ENCODE results near the gene TACC2.
"Not testable (repeated sequence)": the region's sequence is repeated elsewhere in the genome, so short reads cannot be mapped to it uniquely, and the experiment has no call there.

Gene TACC2

DNA sequence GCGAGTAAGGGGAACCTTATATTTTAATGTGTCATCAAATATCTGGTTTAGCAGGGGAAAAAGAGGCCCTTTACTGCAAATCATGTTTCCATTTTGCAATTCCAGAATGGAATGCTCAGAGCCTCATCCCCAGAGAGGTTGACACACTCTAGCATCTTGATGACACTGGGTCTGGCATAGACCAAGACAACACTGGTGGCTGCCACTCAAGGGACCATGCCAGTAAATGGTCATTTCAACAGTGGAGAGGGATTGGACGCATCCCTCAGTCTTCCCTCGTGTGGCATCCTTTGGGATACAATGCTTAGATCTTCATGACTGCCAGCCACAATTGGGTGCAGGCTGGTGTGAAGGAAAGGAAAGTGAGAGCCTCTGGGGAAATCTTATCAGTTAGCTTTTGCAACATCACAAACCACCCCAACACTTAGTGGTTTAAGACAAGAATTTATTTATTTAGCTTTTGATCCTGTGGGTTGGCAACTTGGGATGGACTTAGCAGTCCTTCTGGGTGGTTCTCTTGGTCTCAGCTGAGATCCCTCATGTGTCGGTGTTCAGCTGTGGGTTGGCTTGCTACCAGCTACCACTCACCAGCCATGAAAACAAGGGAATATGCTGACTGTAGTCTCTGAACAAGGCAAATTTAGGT, 21.6 kb downstream of the TACC2 start:
- H3K27ac ChIP-seq = no peak overlapping the region
- no peak for TF ChIP-seq ZFX (IDR thresholded peaks at IDR 0.05)
- TF ChIP-seq, protein P1, sequence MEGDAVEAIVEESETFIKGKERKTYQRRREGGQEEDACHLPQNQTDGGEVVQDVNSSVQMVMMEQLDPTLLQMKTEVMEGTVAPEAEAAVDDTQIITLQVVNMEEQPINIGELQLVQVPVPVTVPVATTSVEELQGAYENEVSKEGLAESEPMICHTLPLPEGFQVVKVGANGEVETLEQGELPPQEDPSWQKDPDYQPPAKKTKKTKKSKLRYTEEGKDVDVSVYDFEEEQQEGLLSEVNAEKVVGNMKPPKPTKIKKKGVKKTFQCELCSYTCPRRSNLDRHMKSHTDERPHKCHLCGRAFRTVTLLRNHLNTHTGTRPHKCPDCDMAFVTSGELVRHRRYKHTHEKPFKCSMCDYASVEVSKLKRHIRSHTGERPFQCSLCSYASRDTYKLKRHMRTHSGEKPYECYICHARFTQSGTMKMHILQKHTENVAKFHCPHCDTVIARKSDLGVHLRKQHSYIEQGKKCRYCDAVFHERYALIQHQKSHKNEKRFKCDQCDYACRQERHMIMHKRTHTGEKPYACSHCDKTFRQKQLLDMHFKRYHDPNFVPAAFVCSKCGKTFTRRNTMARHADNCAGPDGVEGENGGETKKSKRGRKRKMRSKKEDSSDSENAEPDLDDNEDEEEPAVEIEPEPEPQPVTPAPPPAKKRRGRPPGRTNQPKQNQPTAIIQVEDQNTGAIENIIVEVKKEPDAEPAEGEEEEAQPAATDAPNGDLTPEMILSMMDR (conservative IDR thresholded peaks at IDR 0.05) = no peak

DNA sequence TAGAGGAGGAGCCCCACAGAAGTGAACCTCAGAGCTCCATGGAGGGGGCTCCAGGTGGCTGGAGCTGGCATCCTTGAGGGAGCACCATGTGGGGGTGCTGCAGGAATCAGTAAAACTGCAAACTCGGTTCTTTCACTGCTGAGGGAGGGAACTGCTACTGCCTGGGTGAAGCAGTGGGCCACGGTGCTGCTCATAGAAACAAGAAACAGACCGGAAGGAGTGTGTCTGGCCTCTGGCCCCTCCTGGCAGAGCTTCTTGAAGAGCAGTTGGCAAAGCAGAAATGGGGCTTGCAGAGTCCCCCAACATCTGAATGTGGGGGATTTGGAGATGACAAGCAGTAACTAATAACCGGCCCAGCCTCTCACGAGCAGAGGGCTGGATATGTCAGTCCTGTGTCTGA, 23.8 kb downstream of the TACC2 start:
- no peak overlapping the region for H3K27ac ChIP-seq
- TF ChIP-seq, protein P1 (conservative IDR thresholded peaks at IDR 0.05) = no peak
- TF ChIP-seq ZFX (IDR thresholded peaks at IDR 0.05) = no peak

DNA sequence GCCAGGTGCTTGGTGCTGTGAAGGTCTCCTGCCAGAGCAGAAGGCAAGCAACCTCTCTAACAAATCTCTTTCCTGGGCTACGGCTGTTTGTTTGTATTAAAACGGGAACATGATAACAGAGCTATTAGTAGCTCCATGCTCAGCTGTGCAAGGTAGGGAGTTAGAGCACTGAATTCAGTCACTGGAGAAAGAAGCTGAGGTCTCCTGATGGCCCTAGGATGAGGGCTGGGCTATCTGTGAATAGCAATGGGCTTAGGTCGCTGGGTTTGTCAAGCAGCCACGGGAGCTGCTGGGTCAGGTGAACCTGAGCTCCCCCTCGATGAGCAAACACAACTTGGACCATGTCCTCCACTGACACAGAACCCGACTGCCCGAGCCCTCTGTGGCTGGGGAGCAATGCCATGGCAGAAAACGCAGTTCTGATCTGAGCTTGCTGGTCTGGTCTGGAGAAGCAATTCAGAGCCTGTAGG, 24.4 kb downstream of the TACC2 start:
- TF ChIP-seq, protein P1 (conservative IDR thresholded peaks at IDR 0.05) = no peak
- no peak for TF ChIP-seq ZFX (IDR thresholded peaks at IDR 0.05)
- H3K27ac ChIP-seq = no peak overlapping the region

DNA sequence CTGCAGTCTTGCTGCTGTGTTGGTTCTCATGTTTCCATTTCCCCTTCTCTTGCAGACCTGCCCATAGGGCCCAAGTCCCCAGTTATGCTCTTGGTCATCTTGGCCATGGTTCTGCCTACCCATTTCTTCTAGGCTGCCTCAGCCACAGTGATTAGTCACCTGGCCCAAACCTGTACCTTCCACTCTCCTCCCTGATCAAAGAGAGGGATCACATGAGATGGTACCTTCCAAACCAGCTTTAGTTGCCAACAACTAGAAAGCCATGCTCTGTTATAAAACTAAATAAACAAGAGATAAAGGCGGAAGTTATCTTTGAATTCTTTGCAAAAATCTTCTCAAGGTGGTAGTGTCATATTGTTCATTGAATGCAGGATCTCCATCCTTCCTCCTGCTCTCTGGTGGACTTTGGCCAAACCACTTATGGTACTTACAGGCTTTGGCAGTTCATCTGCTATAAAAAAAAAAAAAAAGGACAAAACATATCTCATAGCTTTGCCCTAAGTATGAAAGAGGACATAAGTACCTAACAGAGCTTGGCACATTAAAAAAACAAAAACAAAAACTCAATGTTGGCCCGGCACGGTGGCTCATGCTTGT, 25.8 kb downstream of the TACC2 start:
- TF ChIP-seq, protein P1 (conservative IDR thresholded peaks at IDR 0.05) = no peak
- no peak for TF ChIP-seq ZFX (IDR thresholded peaks at IDR 0.05)
- H3K27ac ChIP-seq = no peak overlapping the region

DNA sequence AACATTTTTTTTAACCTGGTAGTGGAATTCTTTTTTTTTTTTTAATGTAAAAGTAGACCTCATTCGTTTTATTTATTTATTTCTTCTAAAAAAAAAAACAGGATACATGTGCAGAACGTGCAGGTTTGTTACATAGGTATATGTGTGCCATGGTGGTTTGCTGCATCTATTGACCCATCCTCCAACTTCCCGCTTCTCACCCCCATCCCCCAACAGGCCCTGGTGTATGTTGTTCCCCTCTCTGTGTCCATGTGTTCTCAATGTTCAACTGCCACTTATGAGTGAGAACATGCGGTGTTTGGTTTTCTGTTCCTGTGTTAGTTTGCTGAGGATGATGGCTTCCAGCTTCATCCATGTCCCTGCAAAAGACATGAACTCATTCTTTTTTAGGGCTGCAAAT, 29.0 kb downstream of the TACC2 start:
- H3K27ac ChIP-seq = not testable (repeated sequence)

DNA sequence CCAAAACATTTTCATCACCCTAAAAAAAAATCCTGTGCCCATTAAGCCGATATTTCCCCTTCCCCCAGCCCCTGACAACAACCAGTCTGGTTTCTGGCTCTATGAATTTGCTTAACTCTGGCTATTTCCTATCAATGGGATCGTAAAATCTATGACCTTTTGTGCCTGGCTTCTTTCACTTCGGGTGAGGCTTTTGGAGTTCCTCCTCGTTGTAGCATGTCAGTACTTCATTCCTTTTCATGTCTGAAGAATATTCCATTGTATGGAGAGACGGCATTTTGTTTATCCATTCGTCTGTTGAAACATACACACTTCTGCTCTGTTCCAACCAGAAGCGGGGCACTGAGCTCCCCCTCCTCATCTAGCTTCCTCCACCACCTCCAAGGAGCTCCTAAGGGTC, 29.5 kb downstream of the TACC2 start:
- peak overlapping the region; percentile 63 for H3K27ac ChIP-seq

DNA sequence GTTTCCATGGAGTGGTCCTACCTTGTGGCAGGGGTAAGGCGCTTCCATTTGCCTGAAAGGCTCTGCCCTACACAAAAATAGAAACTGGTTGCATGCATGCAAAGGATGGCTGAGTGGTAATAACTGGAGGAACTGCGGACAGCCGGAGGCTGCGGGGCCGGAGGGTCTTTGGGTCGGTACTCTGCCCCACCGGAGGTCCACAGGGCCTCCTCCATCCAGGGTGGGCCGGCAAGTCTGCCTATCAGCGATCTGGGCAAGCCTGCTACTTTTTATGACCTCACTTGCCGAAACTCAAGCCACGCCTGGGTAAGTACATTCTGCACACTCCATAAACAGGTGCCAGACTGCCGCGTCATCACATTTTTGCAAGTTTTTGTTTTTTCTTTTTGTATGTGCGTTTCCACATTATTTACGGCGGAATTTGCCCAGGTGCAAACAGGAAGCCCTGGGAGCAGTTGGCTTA, 30.0 kb downstream of the TACC2 start:
- no peak for TF ChIP-seq ZFX (IDR thresholded peaks at IDR 0.05)
- TF ChIP-seq, protein P1 (conservative IDR thresholded peaks at IDR 0.05) = no peak
- peak overlapping the region; percentile 63 for H3K27ac ChIP-seq

More for the DNA sequence above, 29.5 kb downstream of the TACC2 start:
- no peak for TF ChIP-seq ZFX (IDR thresholded peaks at IDR 0.05)
- TF ChIP-seq, protein P1 (conservative IDR thresholded peaks at IDR 0.05) = no peak
